Activated CD8-positive, alpha-beta memory T cell treated with anti-CD3 and anti-CD28 coated beads, Interleukin-2, amount 50 U/mL, for 24 hours (primary cell): Measurements from ENCODE around the gene DAGLA.
A peak's percentile ranks its signal among the peaks of the same experiment; 100 is the strongest.

Source experiments
- DNase-seq: peaks from one replicate; pipeline ENCODE4 v3.0.0-alpha.2; 2020; ENCODE audit errors: extremely low read depth

Gene DAGLA

GRCh38 chr11:61690706-61691379, 10.7 kb downstream of the DAGLA start:
- no peak for DNase-seq

- DNase-seq, result no peak
Observed at GRCh38 chr11:61691380-61692156, 11.4 kb downstream of the DAGLA start.

- DNase-seq, result no peak
Observed at GRCh38 chr11:61693922-61694601, 13.9 kb downstream of the DAGLA start.

GRCh38 chr11:61694602-61694939, 14.4 kb downstream of the DAGLA start:
- no peak for DNase-seq

GRCh38 chr11:61694946-61695706, 14.9 kb downstream of the DAGLA start:
- DNase-seq, result no peak

GRCh38 chr11:61695917-61696316, 15.7 kb downstream of the DAGLA start:
- DNase-seq, result peak; percentile 86

GRCh38 chr11:61696602-61697001, 16.4 kb downstream of the DAGLA start:
- DNase-seq, result no peak

GRCh38 chr11:61697078-61697502, 16.9 kb downstream of the DAGLA start:
- no peak for DNase-seq

- DNase-seq, result no peak
Observed at GRCh38 chr11:61697764-61698163, 17.6 kb downstream of the DAGLA start.

GRCh38 chr11:61698173-61698948, 18.2 kb downstream of the DAGLA start:
- no peak for DNase-seq

GRCh38 chr11:61699737-61700160, 19.6 kb downstream of the DAGLA start:
- DNase-seq, result no peak

- no peak for DNase-seq
Observed at GRCh38 chr11:61700212-61700611, 20.0 kb downstream of the DAGLA start.

GRCh38 chr11:61700720-61701119, 20.5 kb downstream of the DAGLA start:
- DNase-seq, result no peak

- DNase-seq, result no peak
Observed at GRCh38 chr11:61701242-61701886, 21.2 kb downstream of the DAGLA start.

GRCh38 chr11:61702701-61703312, 22.6 kb downstream of the DAGLA start:
- DNase-seq, result no peak

GRCh38 chr11:61704838-61705237, 24.6 kb downstream of the DAGLA start:
- DNase-seq, result no peak

- no peak for DNase-seq
Observed at GRCh38 chr11:61706452-61707400, 26.5 kb downstream of the DAGLA start.

- no peak for DNase-seq
Observed at GRCh38 chr11:61707574-61707973, 27.4 kb downstream of the DAGLA start.

GRCh38 chr11:61709110-61709509, 28.9 kb downstream of the DAGLA start:
- no peak for DNase-seq
